ENCODE measurements around the gene LIAS.
"Not testable (repeated sequence)": the region's sequence is repeated elsewhere in the genome, so short reads cannot be mapped to it uniquely, and the experiment has no call there.

The LIAS gene

DNA sequence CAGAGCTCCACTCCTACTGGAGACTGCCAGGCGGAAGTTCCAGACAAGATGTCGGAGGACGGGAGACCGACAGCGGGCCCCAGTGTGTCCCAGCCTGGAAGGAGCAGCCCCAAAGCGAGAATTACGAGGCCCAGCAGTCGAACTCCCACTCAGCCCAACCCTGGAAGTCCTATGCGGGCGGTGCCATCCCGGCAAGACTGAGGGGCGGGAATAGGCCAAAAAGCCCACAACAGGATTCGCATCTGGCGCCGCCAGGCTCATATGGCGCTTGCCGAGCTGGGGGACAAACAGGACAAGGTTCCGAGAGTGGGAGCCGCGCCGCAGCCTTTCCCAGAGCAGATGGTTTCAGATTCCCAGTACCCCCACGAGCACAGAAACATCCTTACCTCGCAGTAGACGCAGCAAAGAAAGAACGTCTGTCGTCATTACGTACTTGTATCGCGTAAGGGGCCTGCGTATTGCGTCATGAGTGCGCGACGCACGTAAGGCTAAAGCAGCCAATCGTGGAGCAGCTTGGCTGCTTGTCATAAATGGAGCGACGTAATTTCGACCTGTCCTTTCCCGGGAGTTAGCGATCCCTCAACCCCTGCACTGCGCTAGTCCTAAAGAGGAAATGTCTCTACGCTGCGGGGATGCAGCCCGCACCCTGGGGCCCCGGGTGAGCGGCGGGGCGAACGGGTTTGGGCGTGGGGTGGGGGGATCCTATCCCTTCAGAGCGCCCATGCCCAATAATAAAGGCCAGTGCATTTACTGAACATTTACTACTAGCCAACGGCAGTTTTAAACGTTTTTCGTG lies at the start of gene LIAS, which contains the start of gene RPL9:
Gene LIAS, plus strand, starts transcription at position 552 of the 796 bp plus-strand sequence. Its CDS starts 62 bp downstream, at position 614.
Gene RPL9, minus strand, starts transcription at position 418 of the 796 bp plus-strand sequence. CDS start 483 bp downstream, outside the sequence.
- DNase-seq (ENCODE audit: low spot score): peak; percentile 93

- no peak for DNase-seq (ENCODE audit: low spot score)
Observed at GRCh38 chr4:39410415-39410814, 48.4 kb upstream of the LIAS start.

DNA sequence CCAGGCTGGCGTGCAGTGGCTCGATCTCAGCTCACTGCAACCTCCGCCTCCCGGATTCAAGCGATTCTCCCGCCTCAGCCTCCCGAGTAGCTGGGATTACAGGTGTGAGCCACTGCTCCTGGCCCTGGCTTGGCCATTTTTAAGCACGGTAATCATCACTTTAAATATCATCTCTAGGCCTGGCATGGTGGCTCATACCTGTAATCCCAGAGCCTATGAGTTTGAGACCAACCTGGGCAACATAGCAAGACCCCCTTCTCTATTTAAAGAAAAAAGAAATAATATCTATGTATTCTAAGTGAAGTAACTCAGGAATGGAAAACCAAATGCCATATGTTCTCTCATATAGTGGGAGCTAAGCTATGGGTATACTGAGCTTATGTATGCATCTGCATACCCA lies 47.3 kb upstream of the LIAS start:
- DNase-seq (ENCODE audit: low spot score): not testable (repeated sequence)

DNA sequence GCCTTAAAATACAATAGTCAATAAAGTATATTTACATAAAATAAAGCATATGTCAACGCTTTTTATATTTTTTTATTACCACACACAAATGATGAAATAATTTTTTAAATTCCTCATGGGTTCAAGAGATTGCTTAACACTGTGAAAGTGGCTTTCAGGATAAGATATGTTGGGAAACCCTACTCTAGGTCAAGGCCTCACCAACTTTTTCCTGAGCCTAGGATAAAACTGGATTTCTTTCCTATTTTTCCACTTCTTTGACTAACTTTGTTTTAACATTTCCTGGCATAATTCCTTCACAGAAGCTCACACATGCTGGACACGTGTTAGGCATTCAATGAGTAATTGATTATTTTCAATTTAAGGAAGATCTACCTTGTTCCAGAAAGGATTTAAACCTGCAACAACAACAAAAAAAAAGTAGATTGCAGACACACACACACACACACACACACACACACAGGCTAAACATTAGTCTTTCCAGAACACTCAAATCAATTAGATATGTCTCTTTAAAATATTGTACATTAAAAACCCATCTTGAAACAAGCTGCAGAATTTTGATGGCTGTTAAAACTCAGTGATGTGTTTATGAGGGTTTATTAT lies 43.1 kb upstream of the LIAS start:
- no peak for DNase-seq (ENCODE audit: low spot score)

- no peak for DNase-seq (ENCODE audit: low spot score)
Observed at GRCh38 chr4:39422247-39422646, 36.6 kb upstream of the LIAS start.

- not testable (repeated sequence) for DNase-seq (ENCODE audit: low spot score)
Observed at GRCh38 chr4:39425297-39425696, 33.6 kb upstream of the LIAS start.

DNA sequence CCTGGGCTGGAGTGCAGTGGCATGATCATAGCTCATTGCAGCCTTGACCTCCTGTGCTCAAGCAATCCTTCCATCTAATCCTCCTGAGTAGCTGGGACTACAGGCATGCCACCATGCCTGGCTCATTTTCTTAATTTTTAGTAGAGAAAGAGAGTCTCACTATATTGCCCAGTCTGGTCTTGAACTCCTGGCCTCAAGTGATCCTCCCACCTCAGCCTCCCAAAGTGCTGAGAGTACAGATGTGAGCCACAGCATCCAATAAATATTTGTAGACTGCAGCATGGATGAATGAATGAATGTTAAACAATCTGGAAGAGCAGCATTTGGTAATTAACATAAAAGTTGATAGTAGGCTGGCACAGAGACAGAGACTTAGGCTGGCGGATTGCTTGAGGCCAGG lies 32.1 kb upstream of the LIAS start:
- no peak for DNase-seq (ENCODE audit: low spot score)

DNA sequence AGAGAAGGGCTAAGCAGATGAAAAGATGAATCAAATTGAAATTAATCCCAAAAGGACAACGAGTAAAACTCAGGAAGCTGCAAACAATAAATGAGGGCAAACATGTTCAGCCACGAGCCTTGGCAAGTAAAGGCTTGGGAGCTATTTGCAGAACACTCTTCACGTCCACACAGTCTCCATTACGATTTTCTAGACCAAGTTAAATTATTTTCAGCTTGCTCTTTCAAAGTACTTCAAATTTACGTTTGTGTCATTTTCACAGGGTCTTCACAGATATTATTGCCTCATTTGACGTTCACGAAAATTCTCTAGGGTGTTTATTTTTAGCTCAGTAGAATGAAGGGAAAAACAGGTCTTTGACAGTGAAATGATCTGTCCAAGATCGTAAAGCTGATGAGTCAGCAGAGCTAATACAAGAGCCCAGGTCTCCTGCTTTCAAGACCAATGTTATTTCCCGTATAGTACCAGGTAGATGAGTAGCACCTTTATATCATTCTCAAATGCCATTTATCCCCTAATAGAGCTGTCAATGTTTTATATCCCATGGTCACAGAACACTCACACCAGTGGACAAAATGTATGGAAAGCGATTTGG lies 31.2 kb upstream of the LIAS start:
- DNase-seq (ENCODE audit: low spot score): no peak

DNA sequence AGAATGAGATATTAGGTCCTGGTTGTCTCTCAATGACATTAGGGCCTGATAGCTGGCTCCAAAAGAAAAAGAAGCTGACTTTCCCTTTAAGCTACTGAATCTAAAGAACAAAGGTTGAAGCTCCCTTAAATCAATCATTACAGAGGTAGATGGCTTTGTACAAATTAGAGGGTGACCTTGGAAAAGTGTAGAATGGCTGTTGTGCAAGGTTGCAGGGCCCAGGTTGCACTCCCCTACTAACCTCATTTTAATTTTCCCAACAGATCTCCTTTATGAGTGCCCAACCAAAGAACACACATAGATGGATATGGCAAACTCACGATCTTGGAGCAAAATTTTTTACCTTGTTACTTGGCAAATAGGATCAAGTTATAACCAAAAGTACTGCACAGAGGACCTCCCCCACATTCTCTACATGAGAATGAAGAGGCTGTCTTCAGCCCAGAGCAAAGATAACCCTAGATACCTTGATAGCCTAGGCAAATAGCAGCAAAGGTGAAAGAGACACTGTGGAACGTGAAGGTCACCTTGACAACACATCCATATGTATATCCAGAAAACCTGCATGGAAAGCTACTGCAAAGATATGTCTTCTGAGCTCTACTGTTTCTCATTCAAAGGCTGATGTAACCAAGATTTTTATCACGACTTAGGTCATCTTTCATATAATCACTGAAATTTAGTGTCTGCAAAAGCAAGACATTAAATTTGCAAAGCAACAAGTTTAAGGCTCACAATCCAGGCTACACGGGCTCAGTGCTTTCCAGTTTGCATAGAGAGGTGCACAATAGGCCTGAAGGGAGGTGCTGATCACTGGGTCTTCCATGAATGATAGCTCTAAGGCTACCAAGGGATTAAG lies 29.2 kb upstream of the LIAS start:
- no peak for DNase-seq (ENCODE audit: low spot score)

DNA sequence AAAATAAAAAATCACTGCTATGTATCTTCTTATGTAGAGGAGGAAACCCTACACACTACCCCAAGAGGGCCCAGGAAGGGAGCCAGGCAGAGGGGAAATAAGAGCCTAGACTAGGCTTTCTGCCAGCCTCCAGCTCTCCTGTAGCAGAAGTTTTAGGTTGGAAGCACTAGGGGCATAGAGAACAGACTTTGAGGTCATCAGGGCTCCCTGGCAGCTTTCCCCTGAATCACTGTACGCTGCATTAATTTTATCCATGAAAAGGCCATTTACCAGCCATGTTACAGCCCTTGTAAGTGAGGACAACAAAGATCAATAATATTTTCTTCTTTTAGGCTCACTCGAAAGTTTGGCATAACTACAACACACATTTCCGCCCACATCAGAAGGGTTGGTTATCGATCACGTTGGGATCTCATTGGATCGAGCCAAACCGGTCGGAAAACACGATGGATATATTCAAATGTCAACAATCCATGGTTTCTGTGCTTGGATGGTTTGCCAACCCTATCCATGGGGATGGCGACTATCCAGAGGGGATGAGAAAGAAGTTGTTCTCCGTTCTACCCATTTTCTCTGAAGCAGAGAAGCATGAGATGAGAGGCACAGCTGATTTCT lies 24.9 kb upstream of the LIAS start:
- DNase-seq (ENCODE audit: low spot score): no peak

DNA sequence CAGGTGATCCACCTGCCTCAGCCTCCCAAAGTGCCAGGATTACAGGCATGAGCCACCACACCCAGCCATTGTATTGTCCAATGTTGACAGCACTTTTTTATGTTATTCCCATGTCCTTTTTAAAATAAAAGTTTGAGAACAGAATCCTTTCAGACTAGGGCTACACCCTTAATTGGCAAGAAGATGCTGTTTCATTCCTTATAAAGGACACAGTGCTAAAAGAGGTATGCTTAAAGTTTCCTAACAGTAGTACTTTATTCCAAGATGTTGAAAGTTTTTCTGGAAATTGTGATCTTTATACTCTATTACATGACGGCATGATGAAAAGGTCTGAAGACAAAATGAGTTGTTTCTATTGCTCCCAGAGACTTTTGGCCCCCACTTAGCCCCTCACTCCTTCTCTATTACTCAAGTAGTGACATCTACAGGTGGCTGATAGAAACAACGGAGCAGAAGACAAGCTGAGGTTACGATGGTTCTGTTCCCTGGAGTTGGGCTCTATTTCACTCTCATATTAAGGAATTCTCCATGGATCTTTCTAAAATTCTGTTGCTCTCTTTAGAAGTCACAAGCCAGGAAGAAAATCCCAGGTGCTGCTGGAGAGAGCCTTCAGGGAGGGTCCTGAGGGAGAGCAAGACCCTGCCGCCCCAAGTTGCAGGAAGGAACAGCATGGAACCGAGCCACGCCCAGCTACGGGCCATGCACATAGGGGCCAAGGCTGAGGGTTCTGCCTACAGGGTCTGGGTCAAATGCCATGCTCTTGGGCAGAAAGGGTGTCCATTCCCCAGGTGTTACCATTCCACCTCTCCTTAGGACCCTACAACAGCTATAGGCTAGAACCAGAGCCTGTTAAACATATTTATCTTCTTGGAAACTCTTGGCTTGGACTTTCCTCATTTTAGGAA lies 22.9 kb upstream of the LIAS start:
- DNase-seq (ENCODE audit: low spot score): no peak

DNA sequence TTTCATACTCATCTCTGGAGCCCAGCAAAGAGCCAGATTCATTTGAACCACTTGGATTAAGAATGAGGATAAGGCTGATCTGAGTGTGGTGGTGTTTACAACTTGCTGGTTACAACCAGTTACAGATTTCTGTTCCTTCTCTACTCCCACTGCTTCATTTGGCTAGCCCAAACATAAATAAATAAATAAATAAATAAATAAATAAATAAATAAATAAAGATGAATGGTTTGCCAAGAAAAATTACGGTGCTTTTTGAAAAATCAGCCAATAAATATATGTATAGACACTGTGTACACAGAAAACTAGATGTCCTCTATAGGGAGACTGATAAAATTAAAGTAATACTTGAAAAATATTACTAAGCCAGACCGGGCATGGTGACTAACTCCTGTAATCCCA lies 17.3 kb upstream of the LIAS start:
- DNase-seq (ENCODE audit: low spot score): no peak

- DNase-seq (ENCODE audit: low spot score): no peak
Observed at GRCh38 chr4:39442998-39443397, 15.9 kb upstream of the LIAS start.

- DNase-seq (ENCODE audit: low spot score): no peak
Observed at GRCh38 chr4:39446483-39446841, 12.4 kb upstream of the LIAS start.

- peak; percentile 27 for DNase-seq (ENCODE audit: low spot score)
Observed at GRCh38 chr4:39446842-39447573, 11.8 kb upstream of the LIAS start.

DNA sequence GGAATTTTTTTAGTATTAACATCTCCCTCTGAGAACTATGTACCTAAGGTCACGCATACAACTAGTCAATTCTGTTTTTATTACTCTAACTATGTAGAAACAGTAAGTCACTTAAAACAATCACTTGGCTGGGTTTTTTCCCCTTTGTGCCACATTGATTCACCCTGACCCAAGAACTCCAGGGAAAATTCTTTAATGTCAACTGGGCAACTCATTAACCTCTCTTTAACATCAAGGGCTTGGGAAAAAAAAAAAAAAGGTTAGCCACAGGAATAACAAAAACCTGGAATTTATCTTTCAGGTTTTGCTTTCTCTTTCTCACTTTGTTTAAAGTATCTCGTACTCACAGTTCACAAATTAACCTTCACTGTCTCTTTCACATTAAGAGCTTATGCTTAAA lies 8.2 kb upstream of the LIAS start:
- DNase-seq (ENCODE audit: low spot score): no peak

DNA sequence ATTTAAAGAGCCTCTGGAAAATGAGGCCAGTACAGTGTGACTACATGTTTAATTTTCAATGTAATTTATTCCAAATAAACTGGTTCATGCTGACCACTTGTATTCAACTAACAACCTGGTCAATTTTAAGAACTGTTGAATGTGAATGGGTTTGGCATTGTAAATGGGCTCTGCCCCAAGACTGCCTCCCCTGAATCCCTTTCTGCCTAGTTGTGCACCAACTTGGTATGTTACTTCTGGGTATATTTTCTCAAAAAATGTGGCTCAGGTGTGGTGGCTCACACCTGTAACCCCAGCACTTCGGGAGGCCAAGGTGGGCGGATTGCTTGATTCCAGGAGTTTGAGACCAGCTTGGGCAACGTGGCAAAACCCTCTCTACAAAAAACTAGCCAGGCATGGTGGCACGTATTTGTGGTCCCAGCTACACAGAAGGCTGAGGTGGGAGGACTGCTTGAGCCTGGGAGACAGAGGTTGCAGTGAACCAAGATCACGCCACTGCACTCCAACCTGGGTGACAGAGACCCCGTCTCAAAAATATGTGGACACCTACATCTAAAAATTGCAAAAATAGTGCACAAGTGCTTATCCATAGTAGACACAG lies 7.3 kb upstream of the LIAS start:
- DNase-seq (ENCODE audit: low spot score): no peak

DNA sequence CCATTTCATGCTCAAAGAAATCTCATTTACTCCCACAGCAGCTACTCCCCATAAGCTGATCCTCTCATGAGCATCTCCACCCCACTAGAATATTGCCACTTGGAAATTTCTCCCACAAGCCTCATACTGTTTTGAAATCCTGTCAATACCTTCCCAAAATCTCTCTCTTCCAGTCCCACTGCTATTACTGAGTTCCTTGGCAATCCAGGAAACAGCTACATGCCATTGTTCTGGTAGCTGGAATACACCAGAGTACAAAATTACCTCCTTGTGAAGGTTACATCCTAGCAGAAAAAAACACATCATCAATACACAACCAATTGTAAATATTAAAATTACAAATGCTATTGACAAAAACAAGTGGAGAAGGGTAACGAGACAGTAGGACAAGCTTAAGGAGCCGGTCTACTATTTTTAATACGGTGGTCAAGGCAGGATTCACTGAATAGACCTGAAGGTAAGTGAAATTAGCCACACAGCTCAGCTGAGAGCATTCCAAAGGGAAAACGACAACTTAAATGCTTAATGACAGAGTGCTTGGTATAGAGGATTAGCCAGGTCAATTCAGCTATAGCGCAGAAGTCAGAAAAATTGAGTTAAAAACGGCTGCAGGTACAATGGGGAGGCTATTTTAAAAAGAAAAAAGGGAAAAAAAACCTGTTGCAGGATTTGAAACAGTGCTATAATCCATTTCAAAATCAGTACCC lies 6.5 kb upstream of the LIAS start:
- no peak for DNase-seq (ENCODE audit: low spot score)
